CD4-positive, alpha-beta memory T cell (primary cell): Measurements from ENCODE around the gene ARSD. TPM values are rescaled to one million over a fixed set of nuclear protein-coding genes. Genes with fewer than 3 reads are reported as not detected.
"Not testable (repeated sequence)": the region's sequence is repeated elsewhere in the genome, so short reads cannot be mapped to it uniquely, and the experiment has no call there.

Source experiments
- CTCF ChIA-PET: fragments of 350-600 bp; sonication (Branson Sonifier 250); formaldehyde crosslinking; loops from one replicate; lab custom pipeline; 2021; ENCODE audit warnings: inconsistent platforms; ENCODE audit not compliant: partially characterized antibody; lab: Charles Lee
- POLR2A ChIA-PET: fragments of 350-600 bp; sonication (Branson Sonifier 250); formaldehyde crosslinking; loops from one replicate; lab custom pipeline; 2021; ENCODE audit not compliant: partially characterized antibody; lab: Charles Lee
- DNase-seq, 5 donors: peaks; one replicate each; pipeline versions ENCODE4 v3.0.0 to v3.0.0-alpha.2; 2020 to 2022; ENCODE audit warnings: mixed read lengths in 1 of 5
- H3K27ac ChIP-seq: one replicate; pipeline ENCODE4 v1.7.0; 2013; ENCODE audit warnings: low read depth, low read length
- H3K27me3 ChIP-seq: 2 replicates; pipeline ENCODE4 v1.7.0; 2013; ENCODE audit warnings: mild to moderate bottlenecking, low read length, moderate library complexity; ENCODE audit not compliant: insufficient read depth
- H3K36me3 ChIP-seq: 2 replicates; pipeline ENCODE4 v1.7.0; 2013; ENCODE audit warnings: mild to moderate bottlenecking, low read length, moderate library complexity; ENCODE audit not compliant: insufficient read depth
- H3K4me1 ChIP-seq: 2 replicates; pipeline ENCODE4 v1.7.0; 2013; ENCODE audit warnings: mild to moderate bottlenecking, low read length, moderate library complexity; ENCODE audit not compliant: insufficient read depth
- H3K4me3 ChIP-seq, 2 donors: one replicate each; pipeline ENCODE4 v1.7.0; 2013; ENCODE audit warnings: low read length in 2 of 2, mild to moderate bottlenecking in 1 of 2
- H3K9me3 ChIP-seq, 2 donors: one replicate each; pipeline ENCODE4 v1.7.0; 2013; ENCODE audit warnings: low read length in 2 of 2, control low read depth in 1 of 2; ENCODE audit not compliant: control insufficient read depth in 1 of 2
- H3K27ac Mint-ChIP-seq, 7 donors: one replicate each; pipeline ENCODE4 v1.8.0; 2020 to 2021; ENCODE audit warnings: mixed read lengths in 7 of 7, mild to moderate bottlenecking in 6 of 7, inconsistent platforms in 3 of 7, moderate library complexity in 3 of 7
- H3K27me3 Mint-ChIP-seq, 2 donors: one replicate each; pipeline ENCODE4 v1.8.0; 2020 to 2021; ENCODE audit warnings: mixed read lengths in 2 of 2
- H3K36me3 Mint-ChIP-seq, 2 donors: one replicate each; pipeline ENCODE4 v1.8.0; 2020 to 2021; ENCODE audit warnings: mixed read lengths in 2 of 2, inconsistent platforms in 1 of 2, mild to moderate bottlenecking in 1 of 2
- H3K4me1 Mint-ChIP-seq, 4 donors: one replicate each; pipeline ENCODE4 v1.8.0; 2020 to 2021; ENCODE audit warnings: mixed read lengths in 4 of 4, mild to moderate bottlenecking in 1 of 4
- H3K4me3 Mint-ChIP-seq, 8 donors: one replicate each; pipeline ENCODE4 v1.8.0; 2020 to 2021; ENCODE audit warnings: mixed read lengths in 8 of 8, mild to moderate bottlenecking in 7 of 8, moderate library complexity in 6 of 8, inconsistent platforms in 3 of 8
- H3K9me3 Mint-ChIP-seq, 8 donors: one replicate each; pipeline ENCODE4 v1.8.0; 2020 to 2021; ENCODE audit warnings: mixed read lengths in 8 of 8, mild to moderate bottlenecking in 5 of 8, inconsistent platforms in 3 of 8, moderate library complexity in 1 of 8
- intact Hi-C: fragments of 100-400 bp; cut with micrococcal nuclease; formaldehyde crosslinking; loops from one replicate; pipeline ENCODE4 v1.15.1; 2023
- polyA plus RNA-seq, 2 donors: library from polyadenylated mRNA; unstranded; fragments of 300-500 nt; fragmentation: Illumina TruSeq; gene quantifications; one replicate each; pipeline ENCODE4 v1.2.3, GENCODE V29; 2021
- total RNA-seq, 2 experiments: library from RNA; stranded (reverse); gene quantifications; one replicate each; pipeline ENCODE4 v1.2.3, GENCODE V29; 2021

The ARSD gene
- total and polyA plus RNA-seq, 4 experiments from 2014 or later: 0.97 to 3.2 (median 2.3) TPM

- CTCF ChIA-PET: no interaction called here
- no peak overlapping the region for H3K4me3 ChIP-seq
Measured at GRCh38 chrX:2931155-2931554, 2.0 kb upstream of the ARSD start.

GRCh38 chrX:2928191-2928582 lies 952 bp downstream of the ARSD start:
- H3K27ac Mint-ChIP-seq: peak overlapping the region in 2 of 7 donors; percentile 59 to 81
- peak overlapping the region; percentile 28 to 84 (median 79) for H3K4me3 Mint-ChIP-seq
- POLR2A ChIA-PET: no interaction called here
- no peak overlapping the region for H3K27ac ChIP-seq
- H3K36me3 Mint-ChIP-seq: no peaks in the 10 kb centered on the region
- H3K4me3 ChIP-seq: no peak overlapping the region
- H3K4me1 ChIP-seq: no peaks in the 10 kb centered on the region
- CTCF ChIA-PET: no interaction called here
- no peaks in the 10 kb centered on the region for H3K27me3 Mint-ChIP-seq
- H3K4me1 Mint-ChIP-seq: peaks cover 0 to 5% (median 2%) of the 10 kb centered on the region in 4 donors
- intact Hi-C loops: no loop called here
- no peaks in the 10 kb centered on the region for H3K36me3 ChIP-seq
- H3K9me3 ChIP-seq: no peaks in the 10 kb centered on the region
- no peaks in the 10 kb centered on the region for H3K27me3 ChIP-seq
- peaks cover 0 to 13% (median 4%) of the 10 kb centered on the region in 8 donors for H3K9me3 Mint-ChIP-seq
- DNase-seq: peak in 1 of 5 donors; percentile 2

More at GRCh38 chrX:2931155-2931554, 2.0 kb upstream of the ARSD start:
- H3K27me3 ChIP-seq: no peaks in the 10 kb centered on the region
- Mint-ChIP-seq H3K36me3 (no peaks in the 10 kb centered on the region), H3K27me3 (peaks cover 1 to 2% of the 10 kb centered on the region in 2 donors), H3K9me3 (peaks cover 0 to 16% (median 4%) of the 10 kb centered on the region in 8 donors), H3K4me3 (no peak overlapping the region), H3K27ac (no peak overlapping the region), H3K4me1 (peaks cover 0 to 5% (median 2%) of the 10 kb centered on the region in 4 donors)
- intact Hi-C loops: no loop called here
- no peak for DNase-seq
- no peaks in the 10 kb centered on the region for H3K9me3 ChIP-seq
- POLR2A ChIA-PET: no interaction called here
- H3K4me1 ChIP-seq: no peaks in the 10 kb centered on the region
- H3K36me3 ChIP-seq: no peaks in the 10 kb centered on the region
- H3K27ac ChIP-seq: no peak overlapping the region

DNA sequence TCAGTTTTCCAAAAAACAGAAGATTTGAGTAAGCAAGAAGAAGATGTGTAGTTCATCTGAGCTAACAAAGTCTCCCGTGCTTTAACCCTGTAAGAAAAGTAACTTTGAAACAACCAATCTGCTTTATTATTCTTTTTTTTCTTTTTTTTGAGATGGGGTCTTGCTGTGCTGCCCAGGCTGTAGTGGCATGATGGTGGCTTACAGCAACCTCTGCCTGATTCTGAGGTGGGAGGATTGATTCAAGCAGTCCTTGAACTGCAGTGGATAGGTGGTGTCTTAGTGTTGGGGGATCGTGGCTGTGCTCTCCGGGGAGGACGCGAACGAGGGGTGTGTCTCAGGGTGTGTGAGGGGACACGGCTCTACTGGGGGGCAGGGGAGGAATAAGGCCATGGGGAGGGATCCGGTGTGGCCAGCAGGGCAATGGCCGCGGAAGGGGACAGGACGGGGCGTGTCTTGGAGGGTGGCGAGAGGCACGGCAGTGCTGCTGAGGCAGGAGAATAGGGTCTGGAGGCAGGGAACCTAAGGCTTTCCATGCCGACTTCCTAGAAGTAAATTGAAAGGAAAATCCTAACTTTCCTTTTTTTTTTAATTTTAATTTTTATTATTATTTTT lies 2.4 kb downstream of the ARSD start:
- H3K4me1 ChIP-seq: no peaks in the 10 kb centered on the region
- H3K27ac ChIP-seq: no peak overlapping the region
- H3K9me3 Mint-ChIP-seq: peaks cover 0 to 8% (median 1%) of the 10 kb centered on the region in 8 donors
- peak overlapping the region in 1 of 7 donors; percentile 60 for H3K27ac Mint-ChIP-seq
- no peaks in the 10 kb centered on the region for H3K9me3 ChIP-seq
- POLR2A ChIA-PET: no interaction called here
- CTCF ChIA-PET: no interaction called here
- no peaks in the 10 kb centered on the region for H3K36me3 ChIP-seq
- H3K27me3 ChIP-seq: no peaks in the 10 kb centered on the region
- H3K4me3 ChIP-seq: no peak overlapping the region
- H3K4me3 Mint-ChIP-seq: peak overlapping the region in 3 of 8 donors; percentile 28 to 52 (median 49)
- intact Hi-C loops: no loop called here
- H3K4me1 Mint-ChIP-seq: peaks cover 0 to 5% (median 2%) of the 10 kb centered on the region in 4 donors
- DNase-seq: no peak
- H3K36me3 Mint-ChIP-seq: no peaks in the 10 kb centered on the region
- H3K27me3 Mint-ChIP-seq: no peaks in the 10 kb centered on the region

DNA sequence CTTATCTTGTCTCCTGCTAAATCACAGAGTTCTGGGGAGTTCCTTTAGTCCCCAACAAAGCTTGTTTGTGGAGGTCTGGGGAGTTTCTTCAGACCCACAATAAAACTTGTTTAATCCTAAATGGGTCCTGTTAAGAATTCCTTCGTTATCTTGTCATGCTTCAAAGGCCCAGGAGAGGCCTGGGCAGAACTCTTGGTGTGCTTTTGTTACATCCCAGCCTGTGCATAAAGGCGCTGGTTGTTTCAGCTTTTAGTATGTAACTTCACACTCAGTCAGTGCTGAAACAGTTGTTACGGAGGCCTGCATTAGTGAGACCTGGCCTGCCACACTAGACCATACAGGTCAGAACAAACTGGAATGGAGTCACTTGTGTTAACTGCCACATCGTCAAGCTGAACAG lies 2.9 kb downstream of the ARSD start:
- H3K4me3 Mint-ChIP-seq, H3K9me3 ChIP-seq, H3K9me3 Mint-ChIP-seq, H3K4me3 ChIP-seq, H3K27me3 ChIP-seq, H3K36me3 Mint-ChIP-seq, DNase-seq, CTCF ChIA-PET, intact Hi-C loops, POLR2A ChIA-PET, H3K27ac ChIP-seq, H3K36me3 ChIP-seq, H3K4me1 ChIP-seq, H3K27me3 Mint-ChIP-seq, H3K4me1 Mint-ChIP-seq: not testable (repeated sequence)
- peak overlapping the region in 2 of 7 donors; percentile 34 to 60 for H3K27ac Mint-ChIP-seq

DNA sequence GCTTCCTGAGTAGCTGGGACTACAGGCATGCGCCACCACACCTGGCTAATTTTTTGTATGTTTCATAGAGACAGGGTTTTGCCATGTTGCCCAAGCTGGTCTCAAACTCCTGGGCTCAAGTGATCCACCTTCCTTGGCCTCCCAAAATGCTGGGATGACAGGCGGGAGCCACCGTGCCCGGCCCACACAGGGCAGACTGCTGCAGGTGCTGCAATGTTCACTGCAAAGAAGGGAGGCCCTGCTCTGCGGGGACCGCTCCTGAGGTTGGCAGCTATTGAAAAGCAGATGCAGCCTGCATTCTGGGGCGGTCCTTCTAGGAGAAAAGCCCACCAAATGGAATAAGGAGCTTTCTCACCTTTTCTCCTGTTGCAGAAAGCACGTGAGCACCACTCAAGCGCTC lies 5.0 kb downstream of the ARSD start:
- CTCF ChIA-PET: no interaction called here
- Mint-ChIP-seq H3K9me3 (peaks cover 0 to 2% (median 0%) of the 10 kb centered on the region in 8 donors), H3K4me3 (no peak overlapping the region), H3K27ac (no peak overlapping the region), H3K27me3 (no peaks in the 10 kb centered on the region), H3K4me1 (peaks cover 0 to 1% (median 0%) of the 10 kb centered on the region in 4 donors), H3K36me3 (peaks cover 0 to 5% of the 10 kb centered on the region in 2 donors)
- Histone ChIP-seq H3K4me1 (no peaks in the 10 kb centered on the region), H3K4me3 (no peak overlapping the region), H3K27me3 (no peaks in the 10 kb centered on the region), H3K36me3 (no peaks in the 10 kb centered on the region), H3K27ac (no peak overlapping the region), H3K9me3 (no peaks in the 10 kb centered on the region)
- intact Hi-C loops: no loop called here
- no peak for DNase-seq
- POLR2A ChIA-PET: no interaction called here

- H3K4me3 ChIP-seq: no peak overlapping the region
- no peaks in the 10 kb centered on the region for H3K27me3 ChIP-seq
- H3K4me1 Mint-ChIP-seq: no peaks in the 10 kb centered on the region
- CTCF ChIA-PET: no interaction called here
- no peak for DNase-seq
- no peaks in the 10 kb centered on the region for H3K4me1 ChIP-seq
- peaks cover 0 to 6% (median 0%) of the 10 kb centered on the region in 8 donors for H3K9me3 Mint-ChIP-seq
- no peak overlapping the region for H3K4me3 Mint-ChIP-seq
- H3K27me3 Mint-ChIP-seq: no peaks in the 10 kb centered on the region
- intact Hi-C loops: no loop called here
- no peaks in the 10 kb centered on the region for H3K36me3 ChIP-seq
- POLR2A ChIA-PET: no interaction called here
- no peaks in the 10 kb centered on the region for H3K9me3 ChIP-seq
- no peak overlapping the region for H3K27ac Mint-ChIP-seq
- peaks cover 0 to 5% of the 10 kb centered on the region in 2 donors for H3K36me3 Mint-ChIP-seq
- H3K27ac ChIP-seq: no peak overlapping the region
Measured at GRCh38 chrX:2921750-2922149, 7.4 kb downstream of the ARSD start.

DNA sequence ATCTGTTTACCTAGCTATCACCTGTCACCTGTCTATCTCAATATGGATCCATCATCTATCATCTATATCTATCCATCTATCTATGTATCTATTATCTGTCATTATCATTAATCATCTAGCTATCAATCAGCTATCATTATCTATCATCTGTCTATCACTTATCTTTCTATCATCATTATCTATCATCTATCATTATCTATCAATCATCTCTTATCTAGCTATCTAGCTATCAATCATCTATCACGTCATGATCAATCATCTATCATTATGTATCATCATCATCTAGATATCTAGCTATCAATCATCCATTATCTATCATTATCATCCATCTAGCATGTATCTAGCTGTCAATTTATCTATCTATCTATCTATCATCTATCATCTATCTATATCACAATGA lies 7.9 kb downstream of the ARSD start:
- no peak overlapping the region for H3K27ac ChIP-seq
- DNase-seq: no peak
- H3K36me3 ChIP-seq: no peaks in the 10 kb centered on the region
- no peaks in the 10 kb centered on the region for H3K27me3 ChIP-seq
- Mint-ChIP-seq H3K9me3 (peaks cover 0 to 5% (median 4%) of the 10 kb centered on the region in 8 donors), H3K27ac (no peak overlapping the region), H3K27me3 (no peaks in the 10 kb centered on the region), H3K4me1 (no peaks in the 10 kb centered on the region), H3K36me3 (peaks cover 5% of the 10 kb centered on the region in 2 donors), H3K4me3 (no peak overlapping the region)
- intact Hi-C loops: no loop called here
- no peaks in the 10 kb centered on the region for H3K4me1 ChIP-seq
- H3K9me3 ChIP-seq: no peaks in the 10 kb centered on the region
- CTCF ChIA-PET: no interaction called here
- POLR2A ChIA-PET: no interaction called here
- no peak overlapping the region for H3K4me3 ChIP-seq
